B cell (primary cell): ENCODE data around the gene AGPAT3. TPM values are rescaled to one million over a fixed set of nuclear protein-coding genes. Genes with fewer than 3 reads are reported as not detected.

ENCODE experiments used
- ATAC-seq: fragments of 200-7000 bp; cut with Tn5 transposase; one replicate; pipeline ENCODE4 v1.10.0; 2021; ENCODE audit warnings: low read depth, mild to moderate bottlenecking, moderate number of reproducible peaks, moderate library complexity
- CTCF ChIA-PET: fragments of 350-600 bp; sonication (Branson Sonifier 250); formaldehyde crosslinking; loops from one replicate; lab custom pipeline; 2021; ENCODE audit warnings: antibody characterized with exemption, inconsistent platforms; lab: Charles Lee
- POLR2A ChIA-PET: fragments of 350-600 bp; sonication (Branson Sonifier 250); formaldehyde crosslinking; loops from one replicate; lab custom pipeline; 2021; ENCODE audit warnings: antibody characterized with exemption; lab: Charles Lee
- DNase-seq: peaks from one replicate; pipeline ENCODE4 v3.0.0; 2013
- H2AFZ ChIP-seq: 2 replicates; pipeline ENCODE4 v1.6.1; 2012; ENCODE audit warnings: mild to moderate bottlenecking, low read depth, low read length; ENCODE audit not compliant: insufficient read depth, poor library complexity, severe bottlenecking
- H3K27ac ChIP-seq, 2 donors: 1 replicate in 1 of 2; 2 replicates in 1 of 2; pipeline ENCODE4 v1.5.1; 2012 to 2013; ENCODE audit warnings: low read length in 2 of 2, mild to moderate bottlenecking in 2 of 2, moderate library complexity in 1 of 2
- H3K27me3 ChIP-seq, 4 experiments: fragments of 200-600 bp in 1 of 4; sonication (generic) in 1 of 4; replicated peaks in 1 of 4; 1 replicate in 2 of 4; 2 replicates in 2 of 4; pipeline versions ENCODE4 v1.6.1 to v1.7.0; 2013 to 2016; ENCODE audit warnings: low read length in 3 of 4, mild to moderate bottlenecking in 2 of 4, mixed read lengths in 1 of 4, moderate library complexity in 1 of 4; ENCODE audit not compliant: insufficient read depth in 4 of 4, control insufficient read depth in 3 of 4; ENCODE audit errors: control extremely low read depth in 1 of 4
- H3K36me3 ChIP-seq, 2 experiments: replicated peaks in 1 of 2; 1 replicate in 1 of 2; 2 replicates in 1 of 2; pipeline versions ENCODE4 v1.6.1 to v1.7.1; 2013; ENCODE audit warnings: low read length in 1 of 2; ENCODE audit not compliant: insufficient read depth in 2 of 2, control insufficient read depth in 1 of 2; ENCODE audit errors: control extremely low read depth in 1 of 2, extremely low read depth in 1 of 2
- H3K4me1 ChIP-seq, 2 donors: fragments of 200-600 bp in 1 of 2; sonication (generic) in 1 of 2; 1 replicate in 1 of 2; 2 replicates in 1 of 2; pipeline versions ENCODE4 v1.5.1 to v1.6.1; 2013 to 2017; ENCODE audit warnings: low read length in 2 of 2; ENCODE audit not compliant: control insufficient read depth in 2 of 2, insufficient read depth in 2 of 2
- H3K4me2 ChIP-seq: replicated peaks from 2 replicates; pipeline ENCODE3; 2012; ENCODE audit warnings: mild to moderate bottlenecking, low read depth, low read length; ENCODE audit not compliant: poor library complexity, severe bottlenecking
- H3K4me3 ChIP-seq, 5 experiments: fragments of 200-600 bp in 1 of 5; sonication (generic) in 1 of 5; 1 replicate in 3 of 5; 2 replicates in 2 of 5; pipeline versions ENCODE4 v1.5.1 to v1.7.0; 2011 to 2016; ENCODE audit warnings: low read length in 4 of 5, mild to moderate bottlenecking in 4 of 5, low read depth in 2 of 5, control low read depth in 1 of 5, moderate library complexity in 1 of 5; ENCODE audit not compliant: insufficient read depth in 1 of 5; ENCODE audit errors: control extremely low read depth in 1 of 5, extremely low read depth in 1 of 5
- H3K79me2 ChIP-seq: fragments of 200-600 bp; sonication (generic); one replicate; pipeline ENCODE4 v1.6.0; 2016; ENCODE audit warnings: low read length; ENCODE audit not compliant: control insufficient read depth, insufficient read depth
- H3K9ac ChIP-seq: fragments of 200-600 bp; sonication (generic); 2 replicates; pipeline ENCODE4 v1.6.1; 2017; ENCODE audit warnings: mild to moderate bottlenecking, low read length, moderate library complexity
- H3K9me3 ChIP-seq, 3 donors: one replicate each; pipeline versions ENCODE4 v1.6.1 to v1.7.1; 2013; ENCODE audit warnings: low read length in 2 of 3; ENCODE audit not compliant: control insufficient read depth in 2 of 3, insufficient read depth in 1 of 3; ENCODE audit errors: control extremely low read depth in 1 of 3
- H4K20me1 ChIP-seq: 2 replicates; pipeline ENCODE4 v1.6.0; 2012; ENCODE audit warnings: mild to moderate bottlenecking, low read length; ENCODE audit not compliant: insufficient read depth, control insufficient read depth, poor library complexity, severe bottlenecking
- H3K27ac Mint-ChIP-seq: one replicate; pipeline ENCODE4 v1.8.0; 2021; ENCODE audit warnings: mixed read lengths
- H3K27me3 Mint-ChIP-seq: one replicate; pipeline ENCODE4 v1.8.0; 2021; ENCODE audit warnings: mixed read lengths
- H3K4me1 Mint-ChIP-seq: one replicate; pipeline ENCODE4 v1.8.0; 2021; ENCODE audit warnings: mixed read lengths
- H3K4me3 Mint-ChIP-seq: one replicate; pipeline ENCODE4 v1.8.0; 2021; ENCODE audit warnings: mixed read lengths
- H3K9me3 Mint-ChIP-seq: one replicate; pipeline ENCODE4 v1.8.0; 2022; ENCODE audit warnings: mixed read lengths; ENCODE audit not compliant: insufficient read depth
- EZH2 ChIP-seq: IDR thresholded peaks from 2 replicates; pipeline ENCODE4 v1.6.1; 2012; ENCODE audit warnings: borderline replicate concordance, low read depth, mild to moderate bottlenecking, moderate library complexity, low read length; ENCODE audit not compliant: insufficient read depth, poor library complexity, severe bottlenecking
- WGBS: methylation state at CpG from one replicate; pipeline ENCODE4 v1.1.5; 2013; ENCODE audit warnings: missing lambda C conversion rate; ENCODE audit not compliant: insufficient coverage; 5-methylcytosine and 5-hydroxymethylcytosine counted together
- intact Hi-C: fragments of 100-400 bp; cut with micrococcal nuclease; formaldehyde crosslinking; loops from one replicate; pipeline ENCODE4 v1.10.0; 2022
- polyA plus RNA-seq: library from polyadenylated mRNA; depleted of rRNA; stranded (reverse); fragments of >200 nt; gene quantifications from 2 replicates; pipeline ENCODE4 v1.2.3, GENCODE V29; 2012
- total RNA-seq, 2 donors: library from RNA; stranded (reverse); fragments of 120-200 nt in 1 of 2; gene quantifications; 1 replicate in 1 of 2; 2 replicates in 1 of 2; pipeline versions ENCODE4 v1.2.3 to v1.2.4, GENCODE V29; 2013 to 2022
- TF ChIP-seq, protein P1 (sequence below): fragments of 200-600 bp; IDR thresholded peaks from one replicate; pipeline ENCODE4 v1.8.0; 2022; ENCODE audit warnings: antibody characterized with exemption, mild to moderate bottlenecking

AGPAT3 gene
- total and polyA plus RNA-seq, 2 donors (not counting 1 experiment from before 2014, with no cell fraction given): 14.3 to 49.3 TPM

DNA sequence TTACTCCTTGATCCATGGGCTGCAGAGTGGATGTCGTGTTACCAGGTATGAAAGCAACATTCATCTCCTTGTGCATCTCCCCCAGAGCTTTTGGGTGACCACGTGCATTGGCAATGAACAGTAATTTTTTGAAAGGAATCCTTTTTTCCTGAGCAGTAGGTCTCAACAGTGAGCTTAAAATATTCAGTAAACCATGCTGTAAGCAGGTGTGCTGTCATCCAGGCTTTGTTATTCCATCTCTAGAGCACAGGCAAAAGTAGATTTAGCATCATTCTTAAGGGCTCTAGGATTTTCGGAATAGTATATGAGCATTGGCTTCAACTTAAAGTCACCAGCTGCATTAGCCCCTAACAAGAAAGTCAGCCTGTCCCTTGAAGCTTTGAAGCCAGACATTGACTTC is 27.3 kb downstream of the AGPAT3 start:
- H3K4me2 ChIP-seq: no peak overlapping the region
- H3K79me2 ChIP-seq: peaks cover 81% of the 10 kb centered on the region
- DNase-seq (no peak), ATAC-seq (no peak)
- CTCF ChIA-PET: interaction anchor here (1.0 to 3.6 kb wide), 3 partner anchors 22 to 81 kb away, joined by 3 to 16 read pairs (median 5); no protein-coding TSS in a partner anchor
- H3K9me3 ChIP-seq: no peaks in the 10 kb centered on the region
- Mint-ChIP-seq H3K27me3 (no peaks in the 10 kb centered on the region), H3K4me3 (no peak overlapping the region), H3K27ac (no peak overlapping the region), H3K4me1 (peaks cover 23% of the 10 kb centered on the region), H3K9me3 (no peaks in the 10 kb centered on the region)
- H3K27me3 ChIP-seq: no peaks in the 10 kb centered on the region
- H2AFZ ChIP-seq: no peak overlapping the region
- H3K27ac ChIP-seq: no peak overlapping the region
- H3K4me3 ChIP-seq: no peak overlapping the region
- POLR2A ChIA-PET: no interaction called here
- H3K36me3 ChIP-seq: no peaks in the 10 kb centered on the region
- H3K4me1 ChIP-seq: peaks cover 6 to 16% of the 10 kb centered on the region in 2 donors
- H4K20me1 ChIP-seq: peaks cover 10% of the 10 kb centered on the region
- intact Hi-C loops: no loop called here
- no CpG with 5 or more reads among the region's 3 CpGs for WGBS
- no peak overlapping the region for H3K9ac ChIP-seq
- TF ChIP-seq, protein P1, sequence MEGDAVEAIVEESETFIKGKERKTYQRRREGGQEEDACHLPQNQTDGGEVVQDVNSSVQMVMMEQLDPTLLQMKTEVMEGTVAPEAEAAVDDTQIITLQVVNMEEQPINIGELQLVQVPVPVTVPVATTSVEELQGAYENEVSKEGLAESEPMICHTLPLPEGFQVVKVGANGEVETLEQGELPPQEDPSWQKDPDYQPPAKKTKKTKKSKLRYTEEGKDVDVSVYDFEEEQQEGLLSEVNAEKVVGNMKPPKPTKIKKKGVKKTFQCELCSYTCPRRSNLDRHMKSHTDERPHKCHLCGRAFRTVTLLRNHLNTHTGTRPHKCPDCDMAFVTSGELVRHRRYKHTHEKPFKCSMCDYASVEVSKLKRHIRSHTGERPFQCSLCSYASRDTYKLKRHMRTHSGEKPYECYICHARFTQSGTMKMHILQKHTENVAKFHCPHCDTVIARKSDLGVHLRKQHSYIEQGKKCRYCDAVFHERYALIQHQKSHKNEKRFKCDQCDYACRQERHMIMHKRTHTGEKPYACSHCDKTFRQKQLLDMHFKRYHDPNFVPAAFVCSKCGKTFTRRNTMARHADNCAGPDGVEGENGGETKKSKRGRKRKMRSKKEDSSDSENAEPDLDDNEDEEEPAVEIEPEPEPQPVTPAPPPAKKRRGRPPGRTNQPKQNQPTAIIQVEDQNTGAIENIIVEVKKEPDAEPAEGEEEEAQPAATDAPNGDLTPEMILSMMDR: no peak
- no peak for TF ChIP-seq EZH2

DNA sequence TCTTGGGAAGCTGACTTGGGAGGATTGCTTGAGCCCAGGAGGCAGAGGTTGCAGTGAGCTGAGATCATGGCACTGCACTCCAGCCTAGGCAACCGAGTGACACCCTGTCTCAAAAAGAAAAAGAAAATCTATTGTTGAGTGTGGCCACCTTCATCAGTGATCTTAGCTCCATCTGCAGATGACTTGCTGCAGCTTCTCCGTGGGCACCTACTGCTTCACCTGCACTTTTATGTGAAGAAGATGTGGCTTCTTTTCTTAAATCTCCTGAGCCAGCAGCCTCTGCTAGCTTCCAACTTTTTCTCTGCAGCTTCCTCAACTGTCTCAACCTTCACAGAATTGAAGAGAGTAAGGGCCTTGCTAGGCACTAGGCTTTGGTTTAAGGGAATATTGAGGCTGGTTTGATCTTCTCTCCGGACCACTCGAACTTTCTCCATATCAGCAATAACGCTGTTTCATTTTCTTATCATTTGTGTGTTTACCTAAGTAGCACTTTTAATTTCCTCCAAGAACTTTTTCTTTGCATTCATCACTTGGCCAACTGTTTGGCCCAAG is 28.0 kb downstream of the AGPAT3 start:
- DNase-seq: no peak
- H3K27ac ChIP-seq: peak overlapping the region in 1 of 2 donors; percentile 0
- 77% methylated on average over 3 of the region's 5 CpGs for WGBS
- H4K20me1 ChIP-seq: peaks cover 8% of the 10 kb centered on the region
- intact Hi-C loops: no loop called here
- H2AFZ ChIP-seq: peak overlapping the region; percentile 61
- ChIA-PET POLR2A (no interaction called here), CTCF (interaction anchor here (1.0 to 3.6 kb wide), 3 partner anchors 23 to 82 kb away, joined by 3 to 16 read pairs (median 5); no protein-coding TSS in a partner anchor)
- no peaks in the 10 kb centered on the region for H3K36me3 ChIP-seq
- H3K9ac ChIP-seq: peak overlapping the region; percentile 44
- no peaks in the 10 kb centered on the region for H3K27me3 Mint-ChIP-seq
- peak overlapping the region; percentile 68 for H3K4me2 ChIP-seq
- H3K4me3 ChIP-seq: peak overlapping the region in 2 of 5 experiments; percentile 44 to 50
- peaks cover 73% of the 10 kb centered on the region for H3K79me2 ChIP-seq
- peak overlapping the region; percentile 3 for H3K27ac Mint-ChIP-seq
- ATAC-seq: no peak
- H3K4me1 ChIP-seq: peaks cover 6 to 16% of the 10 kb centered on the region in 2 donors
- H3K9me3 ChIP-seq: no peaks in the 10 kb centered on the region
- TF ChIP-seq, protein P1: no peak
- no peak for TF ChIP-seq EZH2
- no peaks in the 10 kb centered on the region for H3K27me3 ChIP-seq
- H3K4me1 Mint-ChIP-seq: peaks cover 23% of the 10 kb centered on the region
- H3K9me3 Mint-ChIP-seq: no peaks in the 10 kb centered on the region
- H3K4me3 Mint-ChIP-seq: peak overlapping the region; percentile 78
